ENCODE measurements around the gene SPATA31C1. TPM values are rescaled to one million over a fixed set of nuclear protein-coding genes. Genes with fewer than 3 reads are reported as not detected.
"Not testable (repeated sequence)": the region's sequence is repeated elsewhere in the genome, so short reads cannot be mapped to it uniquely, and the experiment has no call there.

SPATA31C1 gene
- total and polyA plus RNA-seq, 2 donors (not counting 1 experiment from before 2014, with no cell fraction given) = not detected

DNA sequence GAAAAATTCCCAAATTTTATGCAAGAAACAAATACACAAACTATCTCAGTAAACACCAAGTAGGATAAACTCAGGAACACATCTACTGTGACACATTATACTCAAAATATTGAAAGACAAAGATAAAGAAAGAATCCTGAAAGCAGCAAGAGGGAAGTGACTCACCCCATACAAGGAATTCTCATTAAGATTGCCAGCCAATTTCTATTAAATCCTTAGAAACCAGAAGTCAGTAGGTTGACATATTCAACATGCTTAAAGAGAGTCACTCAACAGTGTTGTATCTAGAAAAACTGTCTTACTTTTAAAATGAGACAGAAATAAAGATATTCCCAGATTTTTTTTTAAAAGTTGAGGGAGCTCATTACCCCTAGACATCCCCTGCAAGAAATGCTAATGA is 19.6 kb upstream of the SPATA31C1 start:
- Histone ChIP-seq H3K36me3 (ENCODE audit: control insufficient read depth, insufficient read depth, low read length) (no peaks in the 10 kb centered on the region), H3K9ac (ENCODE audit: insufficient read depth, low read length) (no peak overlapping the region), H3K27ac (ENCODE audit: insufficient read depth, low read length) (no peak overlapping the region), H3K27me3 (ENCODE audit: control insufficient read depth, insufficient read depth, low read length) (no peaks in the 10 kb centered on the region), H3K79me2 (ENCODE audit: control insufficient read depth, insufficient read depth, low read length) (no peaks in the 10 kb centered on the region), H2AFZ (ENCODE audit: low read length) (no peak overlapping the region), H3K4me1 (ENCODE audit: control insufficient read depth, extremely low read depth, insufficient read depth, low read length) (no peaks in the 10 kb centered on the region), H4K20me1 (ENCODE audit: control insufficient read depth, extremely low read depth, insufficient read depth, low read length) (no peaks in the 10 kb centered on the region), H3K9me3 (ENCODE audit: control insufficient read depth, insufficient read depth, low read depth, low read length) (no peaks in the 10 kb centered on the region), H3K4me3 (replicated peaks in 1 of 4; ENCODE audit: control extremely low read depth in 1 of 4, insufficient read depth in 1 of 4, low read depth in 3 of 4, low read length in 4 of 4) (no peak overlapping the region), H3K4me2 (ENCODE audit: extremely low read depth, insufficient read depth, low read length) (no peak overlapping the region)
- TF ChIP-seq, protein P1, sequence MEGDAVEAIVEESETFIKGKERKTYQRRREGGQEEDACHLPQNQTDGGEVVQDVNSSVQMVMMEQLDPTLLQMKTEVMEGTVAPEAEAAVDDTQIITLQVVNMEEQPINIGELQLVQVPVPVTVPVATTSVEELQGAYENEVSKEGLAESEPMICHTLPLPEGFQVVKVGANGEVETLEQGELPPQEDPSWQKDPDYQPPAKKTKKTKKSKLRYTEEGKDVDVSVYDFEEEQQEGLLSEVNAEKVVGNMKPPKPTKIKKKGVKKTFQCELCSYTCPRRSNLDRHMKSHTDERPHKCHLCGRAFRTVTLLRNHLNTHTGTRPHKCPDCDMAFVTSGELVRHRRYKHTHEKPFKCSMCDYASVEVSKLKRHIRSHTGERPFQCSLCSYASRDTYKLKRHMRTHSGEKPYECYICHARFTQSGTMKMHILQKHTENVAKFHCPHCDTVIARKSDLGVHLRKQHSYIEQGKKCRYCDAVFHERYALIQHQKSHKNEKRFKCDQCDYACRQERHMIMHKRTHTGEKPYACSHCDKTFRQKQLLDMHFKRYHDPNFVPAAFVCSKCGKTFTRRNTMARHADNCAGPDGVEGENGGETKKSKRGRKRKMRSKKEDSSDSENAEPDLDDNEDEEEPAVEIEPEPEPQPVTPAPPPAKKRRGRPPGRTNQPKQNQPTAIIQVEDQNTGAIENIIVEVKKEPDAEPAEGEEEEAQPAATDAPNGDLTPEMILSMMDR (conservative IDR thresholded peaks at IDR 0.05 in 1 of 2, IDR thresholded peaks at IDR 0.05 in 1 of 2; ENCODE audit: low read depth in 1 of 2, low read length in 2 of 2) = no peak
- no peak for TF ChIP-seq EZH2 (IDR thresholded peaks at IDR 0.05; ENCODE audit: low read length, missing control alignments)
- DNase-seq (ENCODE audit: low read depth in 2 of 2) = peak; percentile 15 to 67

DNA sequence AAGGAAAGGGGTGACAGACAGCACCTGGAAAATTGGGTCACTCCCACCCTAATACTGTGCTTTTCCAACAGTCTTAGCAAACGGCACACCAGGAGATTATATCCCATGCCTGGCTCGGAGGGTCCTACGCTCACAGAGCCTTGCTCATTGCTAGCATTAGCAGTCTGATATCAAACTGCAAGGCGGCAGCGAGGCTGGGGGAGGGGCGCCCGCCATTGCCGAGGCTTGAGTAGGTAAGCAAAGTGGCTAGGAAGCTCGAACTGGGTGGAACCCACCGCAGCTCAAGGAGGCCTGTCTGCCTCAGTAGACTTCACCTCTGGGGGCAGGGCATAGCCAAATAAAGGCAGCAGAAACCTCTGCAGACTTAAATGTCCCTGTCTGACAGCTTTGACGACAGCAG is 15.4 kb upstream of the SPATA31C1 start:
- H4K20me1 ChIP-seq (ENCODE audit: control insufficient read depth, extremely low read depth, insufficient read depth, low read length); H3K9ac ChIP-seq (ENCODE audit: insufficient read depth, low read length): not testable (repeated sequence)

DNA sequence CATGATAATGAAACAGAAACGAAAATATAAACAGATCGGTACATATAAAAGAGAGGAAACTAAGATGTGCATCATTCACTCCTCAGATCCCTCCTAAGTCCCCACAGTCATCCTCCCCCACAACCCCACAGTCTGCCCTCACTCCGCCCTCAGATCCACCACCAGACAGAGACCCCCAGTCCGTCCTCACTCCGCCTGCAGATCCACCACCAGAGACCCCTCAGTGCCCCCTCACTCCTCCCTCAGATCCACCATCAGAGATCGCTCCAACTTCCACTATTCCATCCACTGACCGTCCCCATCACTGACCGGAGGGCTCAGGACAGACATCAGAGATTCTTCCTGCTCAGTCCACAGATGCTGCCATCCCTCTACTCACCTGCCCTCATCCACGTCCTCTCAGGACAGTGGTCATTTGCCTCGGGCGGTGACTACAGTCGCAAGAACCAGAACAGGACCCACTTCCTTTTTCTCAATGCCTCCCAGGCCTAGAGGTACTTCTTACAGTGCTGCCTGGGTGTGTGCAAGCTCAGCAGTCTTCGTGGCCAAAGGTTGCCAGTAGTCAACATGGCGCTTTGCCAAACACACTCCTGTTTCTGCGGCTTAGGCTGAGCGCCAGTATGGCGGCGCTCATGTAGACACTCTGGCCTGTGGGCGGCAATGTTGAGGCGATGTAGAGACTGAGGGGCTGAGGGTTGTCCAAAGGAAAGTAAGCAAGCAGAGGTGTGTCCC is 8.3 kb upstream of the SPATA31C1 start:
- no peaks in the 10 kb centered on the region for H3K36me3 ChIP-seq (ENCODE audit: control insufficient read depth, insufficient read depth, low read length)
- no peak overlapping the region for H2AFZ ChIP-seq (ENCODE audit: low read length)
- no peak overlapping the region for H3K4me3 ChIP-seq (replicated peaks in 1 of 4; ENCODE audit: control extremely low read depth in 1 of 4, insufficient read depth in 1 of 4, low read depth in 3 of 4, low read length in 4 of 4)
- TF ChIP-seq, protein P1 (conservative IDR thresholded peaks at IDR 0.05 in 1 of 2, IDR thresholded peaks at IDR 0.05 in 1 of 2; ENCODE audit: low read depth in 1 of 2, low read length in 2 of 2) = no peak
- TF ChIP-seq EZH2 (IDR thresholded peaks at IDR 0.05; ENCODE audit: low read length, missing control alignments) = no peak
- H3K9me3 ChIP-seq (ENCODE audit: control insufficient read depth, insufficient read depth, low read depth, low read length) = no peaks in the 10 kb centered on the region
- no peaks in the 10 kb centered on the region for H4K20me1 ChIP-seq (ENCODE audit: control insufficient read depth, extremely low read depth, insufficient read depth, low read length)
- no peaks in the 10 kb centered on the region for H3K4me1 ChIP-seq (ENCODE audit: control insufficient read depth, extremely low read depth, insufficient read depth, low read length)
- H3K27me3 ChIP-seq (ENCODE audit: control insufficient read depth, insufficient read depth, low read length) = no peaks in the 10 kb centered on the region
- no peak overlapping the region for H3K27ac ChIP-seq (ENCODE audit: insufficient read depth, low read length)
- DNase-seq (ENCODE audit: low read depth in 2 of 2) = no peak
- H3K79me2 ChIP-seq (ENCODE audit: control insufficient read depth, insufficient read depth, low read length) = no peaks in the 10 kb centered on the region
- H3K4me2 ChIP-seq (ENCODE audit: extremely low read depth, insufficient read depth, low read length) = no peak overlapping the region
- no peak overlapping the region for H3K9ac ChIP-seq (ENCODE audit: insufficient read depth, low read length)

More for the DNA sequence above, 15.4 kb upstream of the SPATA31C1 start:
- not testable (repeated sequence) for H3K4me3 ChIP-seq (replicated peaks in 1 of 4; ENCODE audit: control extremely low read depth in 1 of 4, insufficient read depth in 1 of 4, low read depth in 3 of 4, low read length in 4 of 4); H3K27ac ChIP-seq (ENCODE audit: insufficient read depth, low read length); H3K36me3 ChIP-seq (ENCODE audit: control insufficient read depth, insufficient read depth, low read length); H3K4me1 ChIP-seq (ENCODE audit: control insufficient read depth, extremely low read depth, insufficient read depth, low read length); H3K27me3 ChIP-seq (ENCODE audit: control insufficient read depth, insufficient read depth, low read length); H3K4me2 ChIP-seq (ENCODE audit: extremely low read depth, insufficient read depth, low read length); H3K9me3 ChIP-seq (ENCODE audit: control insufficient read depth, insufficient read depth, low read depth, low read length); H2AFZ ChIP-seq (ENCODE audit: low read length); DNase-seq (ENCODE audit: low read depth in 2 of 2); H3K79me2 ChIP-seq (ENCODE audit: control insufficient read depth, insufficient read depth, low read length)

All from fibroblast of lung (primary cell).